ENCODE data around the gene KCNQ1. TPM values are rescaled to one million over a fixed set of nuclear protein-coding genes. Genes with fewer than 3 reads are reported as not detected.
A peak's percentile ranks its signal among the peaks of the same experiment; 100 is the strongest.

Gene KCNQ1
- polyA plus RNA-seq, 2 donors = 0.31 to 0.52 TPM

GRCh38 chr11:2880646-2881045, 435.8 kb downstream of the KCNQ1 start:
- Histone ChIP-seq H3K4me1 (ENCODE audit: control insufficient read depth in 2 of 2, insufficient read depth in 2 of 2, low read length in 1 of 2) (peaks cover 0 to 8% of the 10 kb centered on the region in 2 donors), H3K4me3 (ENCODE audit: low read depth in 1 of 2, low read length in 2 of 2) (no peak overlapping the region), H3K36me3 (ENCODE audit: control insufficient read depth in 2 of 2, insufficient read depth in 2 of 2, low read length in 1 of 2) (no peaks in the 10 kb centered on the region), H3K9me3 (ENCODE audit: control insufficient read depth in 2 of 2, insufficient read depth in 1 of 2, low read depth in 1 of 2, low read length in 1 of 2) (peaks cover 0 to 10% of the 10 kb centered on the region in 2 donors), H3K27me3 (ENCODE audit: control insufficient read depth in 1 of 2, insufficient read depth in 2 of 2, low read length in 2 of 2) (no peaks in the 10 kb centered on the region), H3K27ac (ENCODE audit: low read depth in 2 of 2, low read length in 1 of 2) (no peak overlapping the region)
- 72 to 84% methylated on average over 4 to 7 of the region's 7 CpGs for WGBS, 2 donors

- H3K27me3 ChIP-seq (ENCODE audit: control insufficient read depth in 1 of 2, insufficient read depth in 2 of 2, low read length in 2 of 2) = no peaks in the 10 kb centered on the region
- peaks cover 0 to 10% of the 10 kb centered on the region in 2 donors for H3K4me1 ChIP-seq (ENCODE audit: control insufficient read depth in 2 of 2, insufficient read depth in 2 of 2, low read length in 1 of 2)
- H3K4me3 ChIP-seq (ENCODE audit: low read depth in 1 of 2, low read length in 2 of 2) = no peak overlapping the region
- H3K36me3 ChIP-seq (ENCODE audit: control insufficient read depth in 2 of 2, insufficient read depth in 2 of 2, low read length in 1 of 2) = no peaks in the 10 kb centered on the region
- H3K27ac ChIP-seq (ENCODE audit: low read depth in 2 of 2, low read length in 1 of 2) = no peak overlapping the region
- WGBS, 2 donors = 81 to 82% methylated on average over 19 of the region's 19 CpGs
- peaks cover 0 to 10% of the 10 kb centered on the region in 2 donors for H3K9me3 ChIP-seq (ENCODE audit: control insufficient read depth in 2 of 2, insufficient read depth in 1 of 2, low read depth in 1 of 2, low read length in 1 of 2)
Measured at GRCh38 chr11:2881076-2881980, 436.5 kb downstream of the KCNQ1 start.

GRCh38 chr11:2881981-2882375, 437.2 kb downstream of the KCNQ1 start:
- no peak overlapping the region for H3K27ac ChIP-seq (ENCODE audit: low read depth in 2 of 2, low read length in 1 of 2)
- H3K9me3 ChIP-seq (ENCODE audit: control insufficient read depth in 2 of 2, insufficient read depth in 1 of 2, low read depth in 1 of 2, low read length in 1 of 2) = peaks cover 0 to 10% of the 10 kb centered on the region in 2 donors
- H3K27me3 ChIP-seq (ENCODE audit: control insufficient read depth in 1 of 2, insufficient read depth in 2 of 2, low read length in 2 of 2) = no peaks in the 10 kb centered on the region
- WGBS, 2 donors = 68 to 70% methylated on average over 12 of the region's 12 CpGs
- H3K4me1 ChIP-seq (ENCODE audit: control insufficient read depth in 2 of 2, insufficient read depth in 2 of 2, low read length in 1 of 2) = peaks cover 0 to 11% of the 10 kb centered on the region in 2 donors
- no peaks in the 10 kb centered on the region for H3K36me3 ChIP-seq (ENCODE audit: control insufficient read depth in 2 of 2, insufficient read depth in 2 of 2, low read length in 1 of 2)
- no peak overlapping the region for H3K4me3 ChIP-seq (ENCODE audit: low read depth in 1 of 2, low read length in 2 of 2)

- Histone ChIP-seq H3K27me3 (ENCODE audit: control insufficient read depth in 1 of 2, insufficient read depth in 2 of 2, low read length in 2 of 2) (no peaks in the 10 kb centered on the region), H3K4me3 (ENCODE audit: low read depth in 1 of 2, low read length in 2 of 2) (peak overlapping the region; percentile 17 to 20), H3K36me3 (ENCODE audit: control insufficient read depth in 2 of 2, insufficient read depth in 2 of 2, low read length in 1 of 2) (no peaks in the 10 kb centered on the region), H3K4me1 (ENCODE audit: control insufficient read depth in 2 of 2, insufficient read depth in 2 of 2, low read length in 1 of 2) (peaks cover 0 to 11% of the 10 kb centered on the region in 2 donors), H3K9me3 (ENCODE audit: control insufficient read depth in 2 of 2, insufficient read depth in 1 of 2, low read depth in 1 of 2, low read length in 1 of 2) (peaks cover 0 to 7% of the 10 kb centered on the region in 2 donors), H3K27ac (ENCODE audit: low read depth in 2 of 2, low read length in 1 of 2) (no peak overlapping the region)
- 77 to 79% methylated on average over 11 of the region's 11 CpGs for WGBS, 2 donors
Measured at GRCh38 chr11:2882396-2883110, 437.7 kb downstream of the KCNQ1 start.

- Histone ChIP-seq H3K4me1 (ENCODE audit: control insufficient read depth in 2 of 2, insufficient read depth in 2 of 2, low read length in 1 of 2) (peaks cover 0 to 11% of the 10 kb centered on the region in 2 donors), H3K4me3 (ENCODE audit: low read depth in 1 of 2, low read length in 2 of 2) (peak overlapping the region; percentile 69 to 75), H3K27me3 (ENCODE audit: control insufficient read depth in 1 of 2, insufficient read depth in 2 of 2, low read length in 2 of 2) (no peaks in the 10 kb centered on the region), H3K36me3 (ENCODE audit: control insufficient read depth in 2 of 2, insufficient read depth in 2 of 2, low read length in 1 of 2) (no peaks in the 10 kb centered on the region), H3K27ac (ENCODE audit: low read depth in 2 of 2, low read length in 1 of 2) (peak overlapping the region; percentile 69 to 76), H3K9me3 (ENCODE audit: control insufficient read depth in 2 of 2, insufficient read depth in 1 of 2, low read depth in 1 of 2, low read length in 1 of 2) (peaks cover 0 to 6% of the 10 kb centered on the region in 2 donors)
- WGBS, 2 donors = 8% methylated on average over 24 of the region's 24 CpGs
Measured at GRCh38 chr11:2883640-2883978, 438.8 kb downstream of the KCNQ1 start.

- peaks cover 0 to 11% of the 10 kb centered on the region in 2 donors for H3K4me1 ChIP-seq (ENCODE audit: control insufficient read depth in 2 of 2, insufficient read depth in 2 of 2, low read length in 1 of 2)
- peaks cover 0 to 2% of the 10 kb centered on the region in 2 donors for H3K9me3 ChIP-seq (ENCODE audit: control insufficient read depth in 2 of 2, insufficient read depth in 1 of 2, low read depth in 1 of 2, low read length in 1 of 2)
- H3K4me3 ChIP-seq (ENCODE audit: low read depth in 1 of 2, low read length in 2 of 2) = peak overlapping the region; percentile 69 to 75
- WGBS, 2 donors = 1% methylated on average over 65 to 119 of the region's 119 CpGs
- H3K27ac ChIP-seq (ENCODE audit: low read depth in 2 of 2, low read length in 1 of 2) = peak overlapping the region; percentile 69 to 76
- H3K27me3 ChIP-seq (ENCODE audit: control insufficient read depth in 1 of 2, insufficient read depth in 2 of 2, low read length in 2 of 2) = no peaks in the 10 kb centered on the region
- H3K36me3 ChIP-seq (ENCODE audit: control insufficient read depth in 2 of 2, insufficient read depth in 2 of 2, low read length in 1 of 2) = no peaks in the 10 kb centered on the region
Measured at GRCh38 chr11:2883979-2884815, 439.4 kb downstream of the KCNQ1 start.

- H3K4me1 ChIP-seq (ENCODE audit: control insufficient read depth in 2 of 2, insufficient read depth in 2 of 2, low read length in 1 of 2) = peaks cover 0 to 11% of the 10 kb centered on the region in 2 donors
- H3K27ac ChIP-seq (ENCODE audit: low read depth in 2 of 2, low read length in 1 of 2) = peak overlapping the region; percentile 75 to 76
Measured at GRCh38 chr11:2885017-2885677, 440.3 kb downstream of the KCNQ1 start.

GRCh38 chr11:2885678-2886081, 440.9 kb downstream of the KCNQ1 start, which contains the start of gene CDKN1C:
TSS of gene CDKN1C (minus strand) at chr11:2885775. CDS start at chr11:2885456, 319 bp downstream.
- no peaks in the 10 kb centered on the region for H3K9me3 ChIP-seq (ENCODE audit: control insufficient read depth in 2 of 2, insufficient read depth in 1 of 2, low read depth in 1 of 2, low read length in 1 of 2)
- H3K27me3 ChIP-seq (ENCODE audit: control insufficient read depth in 1 of 2, insufficient read depth in 2 of 2, low read length in 2 of 2) = no peaks in the 10 kb centered on the region
- WGBS, 2 donors = 0 to 1% methylated on average over 40 to 59 of the region's 61 CpGs
- peak within 1 kb of the TSS; percentile 69 to 75 for H3K4me3 ChIP-seq (ENCODE audit: low read depth in 1 of 2, low read length in 2 of 2)
- no peaks in the 10 kb centered on the region for H3K36me3 ChIP-seq (ENCODE audit: control insufficient read depth in 2 of 2, insufficient read depth in 2 of 2, low read length in 1 of 2)
- H3K4me1 ChIP-seq (ENCODE audit: control insufficient read depth in 2 of 2, insufficient read depth in 2 of 2, low read length in 1 of 2) = peaks cover 0 to 11% of the 10 kb centered on the region in 2 donors
- H3K27ac ChIP-seq (ENCODE audit: low read depth in 2 of 2, low read length in 1 of 2) = peak within 1 kb of the TSS; percentile 76 to 79

More at GRCh38 chr11:2885017-2885677, 440.3 kb downstream of the KCNQ1 start:
- WGBS, 2 donors = 1% methylated on average over 35 to 80 of the region's 80 CpGs
- no peaks in the 10 kb centered on the region for H3K36me3 ChIP-seq (ENCODE audit: control insufficient read depth in 2 of 2, insufficient read depth in 2 of 2, low read length in 1 of 2)
- peak overlapping the region; percentile 69 to 75 for H3K4me3 ChIP-seq (ENCODE audit: low read depth in 1 of 2, low read length in 2 of 2)
- H3K9me3 ChIP-seq (ENCODE audit: control insufficient read depth in 2 of 2, insufficient read depth in 1 of 2, low read depth in 1 of 2, low read length in 1 of 2) = peaks cover 0 to under 1% of the 10 kb centered on the region in 2 donors
- no peaks in the 10 kb centered on the region for H3K27me3 ChIP-seq (ENCODE audit: control insufficient read depth in 1 of 2, insufficient read depth in 2 of 2, low read length in 2 of 2)

All from esophagus (tissue), 2 donors.